HEK293 (cell line): Measurements from ENCODE around the gene CEP44.

ENCODE experiments used
- CTCF ChIA-PET: fragments of 350-600 bp; formaldehyde crosslinking; extraction: SDS; loops from one replicate; lab custom pipeline; 2021; ENCODE audit warnings: antibody characterized with exemption; lab: Yijun Ruan, JAX
- POLR2A ChIA-PET: fragments of 300-600 bp; formaldehyde crosslinking; extraction: SDS; loops from one replicate; lab custom pipeline; 2020; ENCODE audit warnings: antibody characterized with exemption, inconsistent platforms; lab: Yijun Ruan, JAX
- H3K27ac ChIP-seq: fragments of 200-500 bp; sonication (Bioruptor generic); 2 replicates; pipeline ENCODE4 v1.5.1; 2014; ENCODE audit warnings: low read depth, low read length, control low read depth, inconsistent platforms; ENCODE audit errors: extremely low read depth
- H3K36me3 ChIP-seq, 2 experiments: fragments of 200-500 bp in 1 of 2; sonication (Bioruptor generic) in 1 of 2; 1 replicate in 1 of 2; 2 replicates in 1 of 2; pipeline ENCODE4 v1.5.1; 2014 to 2017; ENCODE audit warnings: inconsistent platforms in 2 of 2, low read length in 2 of 2; ENCODE audit not compliant: control insufficient read depth in 2 of 2, insufficient read depth in 1 of 2
- H3K4me1 ChIP-seq: fragments of 200-500 bp; sonication (Bioruptor generic); 2 replicates; pipeline ENCODE4 v1.5.1; 2014; ENCODE audit warnings: mild to moderate bottlenecking, low read length, inconsistent platforms; ENCODE audit not compliant: control insufficient read depth, insufficient read depth
- H3K4me3 ChIP-seq: 2 replicates; pipeline ENCODE4 v1.5.1; 2011; ENCODE audit warnings: low read depth, mild to moderate bottlenecking, control low read depth, low read length, moderate library complexity
- H3K9me3 ChIP-seq: fragments of 200-500 bp; sonication (Bioruptor generic); 2 replicates; pipeline ENCODE4 v1.5.1; 2014; ENCODE audit warnings: low read depth, low read length, inconsistent platforms; ENCODE audit not compliant: control insufficient read depth, insufficient read depth
- EGR2 ChIP-seq: fragments of 450-650 bp; formaldehyde crosslinking; IDR thresholded peaks from 2 replicates; pipeline ENCODE4 v1.5.1; 2016; ENCODE audit warnings: low read depth, missing biosample characterization, missing genetic modification characterization
- MZF1 ChIP-seq: fragments of 450-650 bp; formaldehyde crosslinking; IDR thresholded peaks from 2 replicates; pipeline ENCODE4 v1.5.1; 2017; ENCODE audit warnings: missing biosample characterization, missing genetic modification characterization, borderline replicate concordance
- SCRT1 ChIP-seq: fragments of 450-650 bp; formaldehyde crosslinking; IDR thresholded peaks from 2 replicates; pipeline ENCODE4 v1.5.1; 2016; ENCODE audit warnings: missing biosample characterization, missing genetic modification characterization, borderline replicate concordance
- SETDB1 ChIP-seq: IDR thresholded peaks from one replicate; pipeline ENCODE4 v1.6.1; 2017; ENCODE audit warnings: mild to moderate bottlenecking, low read length, moderate library complexity, mixed read lengths; ENCODE audit not compliant: insufficient read length
- SP2 ChIP-seq: fragments of 450-650 bp; formaldehyde crosslinking; IDR thresholded peaks from 2 replicates; pipeline ENCODE4 v1.5.1; 2016; ENCODE audit warnings: missing biosample characterization, missing genetic modification characterization
- ZFP69B ChIP-seq: fragments of 450-650 bp; formaldehyde crosslinking; IDR thresholded peaks from 2 replicates; pipeline ENCODE4 v1.5.1; 2016; ENCODE audit warnings: missing biosample characterization, missing genetic modification characterization
- ZNF16 ChIP-seq: fragments of 450-650 bp; formaldehyde crosslinking; IDR thresholded peaks from 2 replicates; pipeline ENCODE4 v1.5.1; 2016; ENCODE audit warnings: low read depth, missing biosample characterization, missing genetic modification characterization
- ZNF174 ChIP-seq: fragments of 450-650 bp; formaldehyde crosslinking; IDR thresholded peaks from 2 replicates; pipeline ENCODE4 v1.5.0; 2017; ENCODE audit warnings: missing biosample characterization, mild to moderate bottlenecking, missing genetic modification characterization
- ZNF211 ChIP-seq: fragments of 450-650 bp; formaldehyde crosslinking; IDR thresholded peaks from 2 replicates; pipeline ENCODE4 v1.5.1; 2016; ENCODE audit warnings: low read depth, missing biosample characterization, missing genetic modification characterization
- ZNF24 ChIP-seq: fragments of 450-650 bp; formaldehyde crosslinking; IDR thresholded peaks from 2 replicates; pipeline ENCODE4 v1.5.1; 2016; ENCODE audit warnings: missing biosample characterization, missing genetic modification characterization
- ZNF350 ChIP-seq: fragments of 450-650 bp; formaldehyde crosslinking; IDR thresholded peaks from 2 replicates; pipeline ENCODE4 v1.5.0; 2017; ENCODE audit warnings: missing biosample characterization, mild to moderate bottlenecking, missing genetic modification characterization
- ZNF354C ChIP-seq: fragments of 450-650 bp; formaldehyde crosslinking; IDR thresholded peaks from 2 replicates; pipeline ENCODE4 v1.5.1; 2016; ENCODE audit warnings: missing biosample characterization, missing genetic modification characterization, low read depth, borderline replicate concordance
- ZNF394 ChIP-seq: fragments of 450-650 bp; formaldehyde crosslinking; IDR thresholded peaks from 2 replicates; pipeline ENCODE4 v1.5.1; 2016; ENCODE audit warnings: missing biosample characterization, missing genetic modification characterization, mild to moderate bottlenecking, moderate library complexity, borderline replicate concordance
- ZNF404 ChIP-seq: fragments of 450-650 bp; formaldehyde crosslinking; IDR thresholded peaks from 2 replicates; pipeline ENCODE4 v1.5.1; 2017; ENCODE audit warnings: missing biosample characterization, missing genetic modification characterization
- ZNF416 ChIP-seq: fragments of 450-650 bp; formaldehyde crosslinking; IDR thresholded peaks from 2 replicates; pipeline ENCODE4 v1.5.1; 2016; ENCODE audit warnings: missing biosample characterization, missing genetic modification characterization
- ZNF48 ChIP-seq: fragments of 450-650 bp; formaldehyde crosslinking; IDR thresholded peaks from 2 replicates; pipeline ENCODE4 v1.5.1; 2016; ENCODE audit warnings: missing biosample characterization, missing genetic modification characterization
- ZNF521 ChIP-seq: fragments of 450-650 bp; formaldehyde crosslinking; IDR thresholded peaks from 2 replicates; pipeline ENCODE4 v1.5.1; 2017; ENCODE audit warnings: missing biosample characterization, mild to moderate bottlenecking, missing genetic modification characterization
- ZNF549 ChIP-seq: fragments of 450-650 bp; IDR thresholded peaks from 2 replicates; pipeline ENCODE4 v1.5.1; 2018; ENCODE audit warnings: missing biosample characterization, missing genetic modification characterization, mild to moderate bottlenecking, inconsistent platforms, moderate library complexity
- ZXDB ChIP-seq: fragments of 450-650 bp; formaldehyde crosslinking; IDR thresholded peaks from 2 replicates; pipeline ENCODE4 v1.5.1; 2016; ENCODE audit warnings: missing biosample characterization, missing genetic modification characterization
- TF ChIP-seq, protein P1 (sequence below): fragments of 450-650 bp; formaldehyde crosslinking; IDR thresholded peaks from 2 replicates; pipeline ENCODE4 v1.5.1; 2016; ENCODE audit warnings: missing biosample characterization, missing genetic modification characterization
- TF ChIP-seq, protein P2 (sequence below): sonication (generic); formaldehyde crosslinking; IDR thresholded peaks from 2 replicates; pipeline ENCODE4 v1.8.1; 2022; ENCODE audit warnings: mild to moderate bottlenecking, moderate library complexity, missing genetic modification reagents
- TF ChIP-seq, protein P3 (sequence below): fragments of 450-650 bp; formaldehyde crosslinking; IDR thresholded peaks from 2 replicates; pipeline ENCODE4 v1.5.1; 2016; ENCODE audit warnings: missing biosample characterization, missing genetic modification characterization
- TF ChIP-seq, protein P4 (sequence below): fragments of 450-650 bp; formaldehyde crosslinking; conservative IDR thresholded peaks from 2 replicates; pipeline ENCODE4 v1.5.1; 2016; ENCODE audit warnings: low read depth, missing biosample characterization, missing genetic modification characterization

Gene CEP44

DNA sequence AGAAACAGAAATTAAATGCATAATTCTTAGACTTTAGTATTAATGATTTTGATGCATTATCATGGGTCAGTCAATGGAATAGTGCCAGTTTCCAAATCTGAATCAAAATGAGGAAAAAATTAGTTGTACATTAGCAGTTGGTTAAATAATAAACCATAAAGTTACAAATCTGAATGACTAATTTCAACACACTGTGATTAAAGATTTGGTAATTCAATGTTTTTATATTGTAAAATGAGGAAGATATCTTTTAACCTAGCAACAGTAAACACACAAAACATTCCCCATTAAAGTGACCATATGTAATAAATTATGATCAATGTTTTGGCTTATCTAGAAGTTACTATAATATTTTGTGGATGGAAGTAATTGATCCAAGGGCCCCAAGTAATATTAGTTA is 1.8 kb upstream of the CEP44 start:
- H3K4me1 ChIP-seq = no peaks in the 10 kb centered on the region; the same call in 1 of the 2 replicates
- ChIA-PET CTCF (interaction anchor here (0.6 kb wide), 1 partner anchor 795 kb away, joined by 4 read pairs; no protein-coding TSS in a partner anchor), POLR2A (no interaction called here)
- no peaks in the 10 kb centered on the region for H3K9me3 ChIP-seq
- TF ChIP-seq ZNF174 (tag by site-specific recombination) = no peak
- TF ChIP-seq ZNF549 = no peak
- no peak for TF ChIP-seq ZXDB (tag by site-specific recombination)
- TF ChIP-seq ZNF211 = no peak
- no peak for TF ChIP-seq ZNF394 (tag by site-specific recombination)
- TF ChIP-seq EGR2 (tag by site-specific recombination) = no peak
- no peak for TF ChIP-seq ZNF350 (tag by site-specific recombination)
- TF ChIP-seq ZNF354C (tag by site-specific recombination) = no peak
- TF ChIP-seq ZNF404 = no peak
- no peak for TF ChIP-seq MZF1 (tag by site-specific recombination)
- no peak for TF ChIP-seq ZFP69B
- TF ChIP-seq ZNF416 (tag by site-specific recombination) = no peak
- no peak for TF ChIP-seq SCRT1
- TF ChIP-seq SP2 (tag by site-specific recombination) = no peak
- H3K4me3 ChIP-seq = peak overlapping the region; percentile 15
- H3K27ac ChIP-seq = no peak overlapping the region
- H3K36me3 ChIP-seq = peaks cover 0 to 4% of the 10 kb centered on the region in 2 experiments; a peak in 1 of 3 replicates

DNA sequence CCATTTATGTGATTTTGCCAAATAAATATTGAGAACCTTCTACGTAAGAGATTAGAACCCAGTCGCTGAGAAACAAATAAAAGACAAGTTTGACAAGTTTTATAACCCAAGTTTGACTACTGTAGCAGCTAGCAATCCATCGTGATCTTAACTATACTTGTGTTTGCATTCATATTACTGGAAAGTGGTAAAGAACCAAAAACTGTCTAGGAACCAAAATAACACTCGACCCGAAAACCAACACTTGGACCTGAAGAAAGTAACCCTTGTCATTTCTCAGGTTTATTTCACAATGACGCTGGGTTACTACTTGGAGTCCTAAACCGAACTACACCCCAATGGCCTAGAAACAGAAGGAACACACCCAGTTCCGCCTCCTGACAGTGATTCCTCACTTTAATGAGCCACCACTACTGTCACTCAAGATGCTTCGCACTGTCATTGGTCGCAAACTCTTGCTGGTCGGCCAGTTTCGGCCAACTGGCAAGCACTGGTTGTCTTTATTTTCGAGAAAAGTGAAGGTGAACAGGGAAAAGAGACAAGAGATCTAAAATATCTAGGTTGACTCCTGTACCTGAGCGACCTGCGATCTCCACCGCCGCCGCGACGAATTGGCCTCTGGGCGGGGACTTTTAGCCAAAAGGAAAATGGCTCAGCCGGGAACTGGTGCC is 740 bp upstream of the CEP44 start:
- ChIA-PET POLR2A (no interaction called here), CTCF (interaction anchor here (0.5 kb wide), 1 partner anchor 370 kb away, joined by 3 read pairs; no protein-coding TSS in a partner anchor)
- H3K36me3 ChIP-seq = peaks cover 0 to 4% of the 10 kb centered on the region in 2 experiments; a peak in 1 of 3 replicates
- TF ChIP-seq, protein P1, sequence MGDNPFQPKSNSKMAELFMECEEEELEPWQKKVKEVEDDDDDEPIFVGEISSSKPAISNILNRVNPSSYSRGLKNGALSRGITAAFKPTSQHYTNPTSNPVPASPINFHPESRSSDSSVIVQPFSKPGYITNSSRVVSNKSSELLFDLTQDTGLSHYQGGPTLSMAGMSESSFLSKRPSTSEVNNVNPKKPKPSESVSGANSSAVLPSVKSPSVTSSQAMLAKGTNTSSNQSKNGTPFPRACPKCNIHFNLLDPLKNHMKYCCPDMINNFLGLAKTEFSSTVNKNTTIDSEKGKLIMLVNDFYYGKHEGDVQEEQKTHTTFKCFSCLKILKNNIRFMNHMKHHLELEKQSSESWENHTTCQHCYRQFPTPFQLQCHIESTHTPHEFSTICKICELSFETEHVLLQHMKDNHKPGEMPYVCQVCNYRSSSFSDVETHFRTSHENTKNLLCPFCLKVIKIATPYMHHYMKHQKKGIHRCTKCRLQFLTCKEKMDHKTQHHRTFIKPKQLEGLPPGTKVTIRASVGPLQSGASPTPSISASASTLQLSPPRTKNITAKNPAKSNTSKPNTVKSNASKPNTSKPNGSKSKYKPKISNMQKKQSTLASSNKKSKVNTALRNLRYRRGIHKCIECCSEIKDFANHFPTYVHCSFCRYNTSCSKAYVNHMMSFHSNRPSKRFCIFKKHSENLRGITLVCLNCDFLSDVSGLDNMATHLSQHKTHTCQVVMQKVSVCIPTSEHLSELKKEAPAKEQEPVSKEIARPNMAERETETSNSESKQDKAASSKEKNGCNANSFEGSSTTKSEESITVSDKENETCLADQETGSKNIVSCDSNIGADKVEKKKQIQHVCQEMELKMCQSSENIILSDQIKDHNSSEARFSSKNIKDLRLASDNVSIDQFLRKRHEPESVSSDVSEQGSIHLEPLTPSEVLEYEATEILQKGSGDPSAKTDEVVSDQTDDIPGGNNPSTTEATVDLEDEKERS (tag by site-specific recombination) = no peak
- no peak for TF ChIP-seq ZNF16 (tag by site-specific recombination)
- TF ChIP-seq ZNF24 (tag by site-specific recombination) = no peak
- TF ChIP-seq, protein P2, sequence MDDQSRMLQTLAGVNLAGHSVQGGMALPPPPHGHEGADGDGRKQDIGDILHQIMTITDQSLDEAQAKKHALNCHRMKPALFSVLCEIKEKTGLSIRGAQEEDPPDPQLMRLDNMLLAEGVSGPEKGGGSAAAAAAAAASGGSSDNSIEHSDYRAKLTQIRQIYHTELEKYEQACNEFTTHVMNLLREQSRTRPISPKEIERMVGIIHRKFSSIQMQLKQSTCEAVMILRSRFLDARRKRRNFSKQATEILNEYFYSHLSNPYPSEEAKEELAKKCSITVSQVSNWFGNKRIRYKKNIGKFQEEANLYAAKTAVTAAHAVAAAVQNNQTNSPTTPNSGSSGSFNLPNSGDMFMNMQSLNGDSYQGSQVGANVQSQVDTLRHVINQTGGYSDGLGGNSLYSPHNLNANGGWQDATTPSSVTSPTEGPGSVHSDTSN (CRISPR knock-in tag) = peak; percentile 77; the same call in 1 of the 2 replicates
- TF ChIP-seq ZNF350 (tag by site-specific recombination) = peak; percentile 72; the same call in 1 of the 2 replicates
- TF ChIP-seq, protein P3, sequence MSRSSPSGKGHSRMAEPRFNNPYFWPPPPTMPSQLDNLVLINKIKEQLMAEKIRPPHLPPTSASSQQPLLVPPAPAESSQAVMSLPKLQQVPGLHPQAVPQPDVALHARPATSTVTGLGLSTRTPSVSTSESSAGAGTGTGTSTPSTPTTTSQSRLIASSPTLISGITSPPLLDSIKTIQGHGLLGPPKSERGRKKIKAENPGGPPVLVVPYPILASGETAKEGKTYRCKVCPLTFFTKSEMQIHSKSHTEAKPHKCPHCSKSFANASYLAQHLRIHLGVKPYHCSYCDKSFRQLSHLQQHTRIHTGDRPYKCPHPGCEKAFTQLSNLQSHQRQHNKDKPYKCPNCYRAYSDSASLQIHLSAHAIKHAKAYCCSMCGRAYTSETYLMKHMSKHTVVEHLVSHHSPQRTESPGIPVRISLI (tag by site-specific recombination) = no peak
- no peak for TF ChIP-seq ZNF521 (tag by site-specific recombination)
- no peak for TF ChIP-seq SETDB1
- no peak for TF ChIP-seq ZNF48 (tag by site-specific recombination)
- TF ChIP-seq, protein P4, sequence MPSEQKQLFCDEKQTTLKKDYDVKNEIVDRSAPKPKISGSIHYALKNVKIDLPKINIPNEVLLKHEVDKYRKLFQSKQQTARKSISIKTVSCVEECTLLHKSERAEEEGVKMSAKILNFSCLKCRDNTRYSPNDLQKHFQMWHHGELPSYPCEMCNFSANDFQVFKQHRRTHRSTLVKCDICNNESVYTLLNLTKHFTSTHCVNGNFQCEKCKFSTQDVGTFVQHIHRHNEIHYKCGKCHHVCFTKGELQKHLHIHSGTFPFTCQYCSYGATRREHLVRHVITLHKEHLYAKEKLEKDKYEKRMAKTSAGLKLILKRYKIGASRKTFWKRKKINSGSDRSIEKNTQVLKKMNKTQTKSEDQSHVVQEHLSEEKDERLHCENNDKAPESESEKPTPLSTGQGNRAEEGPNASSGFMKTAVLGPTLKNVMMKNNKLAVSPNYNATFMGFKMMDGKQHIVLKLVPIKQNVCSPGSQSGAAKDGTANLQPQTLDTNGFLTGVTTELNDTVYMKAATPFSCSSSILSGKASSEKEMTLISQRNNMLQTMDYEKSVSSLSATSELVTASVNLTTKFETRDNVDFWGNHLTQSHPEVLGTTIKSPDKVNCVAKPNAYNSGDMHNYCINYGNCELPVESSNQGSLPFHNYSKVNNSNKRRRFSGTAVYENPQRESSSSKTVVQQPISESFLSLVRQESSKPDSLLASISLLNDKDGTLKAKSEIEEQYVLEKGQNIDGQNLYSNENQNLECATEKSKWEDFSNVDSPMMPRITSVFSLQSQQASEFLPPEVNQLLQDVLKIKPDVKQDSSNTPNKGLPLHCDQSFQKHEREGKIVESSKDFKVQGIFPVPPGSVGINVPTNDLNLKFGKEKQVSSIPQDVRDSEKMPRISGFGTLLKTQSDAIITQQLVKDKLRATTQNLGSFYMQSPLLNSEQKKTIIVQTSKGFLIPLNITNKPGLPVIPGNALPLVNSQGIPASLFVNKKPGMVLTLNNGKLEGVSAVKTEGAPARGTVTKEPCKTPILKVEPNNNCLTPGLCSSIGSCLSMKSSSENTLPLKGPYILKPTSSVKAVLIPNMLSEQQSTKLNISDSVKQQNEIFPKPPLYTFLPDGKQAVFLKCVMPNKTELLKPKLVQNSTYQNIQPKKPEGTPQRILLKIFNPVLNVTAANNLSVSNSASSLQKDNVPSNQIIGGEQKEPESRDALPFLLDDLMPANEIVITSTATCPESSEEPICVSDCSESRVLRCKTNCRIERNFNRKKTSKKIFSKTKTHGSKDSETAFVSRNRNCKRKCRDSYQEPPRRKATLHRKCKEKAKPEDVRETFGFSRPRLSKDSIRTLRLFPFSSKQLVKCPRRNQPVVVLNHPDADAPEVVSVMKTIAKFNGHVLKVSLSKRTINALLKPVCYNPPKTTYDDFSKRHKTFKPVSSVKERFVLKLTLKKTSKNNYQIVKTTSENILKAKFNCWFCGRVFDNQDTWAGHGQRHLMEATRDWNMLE = no peak

More for the DNA sequence above, 740 bp upstream of the CEP44 start:
- Histone ChIP-seq H3K27ac (peak overlapping the region; percentile 98), H3K4me3 (peak overlapping the region; percentile 80), H3K4me1 (no peaks in the 10 kb centered on the region; the same call in 1 of the 2 replicates), H3K9me3 (no peaks in the 10 kb centered on the region)
